A673 (cell line): ENCODE data around the gene WWC1.

Experiments
- CTCF ChIP-seq: fragments of 300-800, 200-600 bp; sonication (generic); conservative IDR thresholded peaks from 2 replicates; pipeline ENCODE4 v1.5.1; 2017; ENCODE audit warnings: low read depth, mild to moderate bottlenecking, antibody characterized with exemption, low read length, moderate library complexity, mixed read lengths
- EZH2 ChIP-seq: fragments of 200-600 bp; sonication (generic); IDR thresholded peaks from 2 replicates; pipeline ENCODE4 v1.6.1; 2017; ENCODE audit warnings: borderline replicate concordance, low read depth, mild to moderate bottlenecking, mixed read lengths, antibody characterized with exemption, low read length; ENCODE audit not compliant: poor library complexity, severe bottlenecking

- TF ChIP-seq CTCF (no peak), EZH2 (no peak)
Observed at GRCh38 chr5:168254013-168254693, 37.3 kb upstream of the WWC1 start.
